Measurements from ENCODE around the gene MSI2.

DNA sequence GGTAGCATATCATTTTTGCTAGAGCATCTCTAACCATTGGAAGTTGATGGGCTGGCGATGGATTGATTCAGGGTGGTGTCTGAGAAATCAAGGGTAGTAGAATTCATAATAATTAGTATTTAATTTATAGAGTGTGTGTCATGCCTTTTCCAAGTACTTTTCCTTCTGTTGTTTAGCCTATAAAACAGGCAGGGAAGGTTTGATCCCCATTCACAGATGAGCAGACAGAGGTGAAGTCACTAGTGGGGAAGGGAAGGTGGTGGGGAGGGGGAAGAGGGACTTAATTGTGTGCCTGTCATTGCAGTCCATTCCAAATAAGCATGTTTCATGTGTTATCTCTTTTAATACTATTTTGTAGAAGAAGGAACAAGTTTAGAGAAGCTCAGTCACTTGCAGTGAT lies 131.3 kb downstream of the MSI2 start:
- TF ChIP-seq CTCF (IDR thresholded peaks at IDR 0.05) (no peak), POLR2A (IDR thresholded peaks at IDR 0.05) (no peak)
